ENCODE measurements around the gene TRMT11.
"Not testable (repeated sequence)": the region's sequence is repeated elsewhere in the genome, so short reads cannot be mapped to it uniquely, and the experiment has no call there.

The TRMT11 gene

GRCh38 chr6:125956506-125957390 is 29.6 kb upstream of the TRMT11 start, which contains the start of gene HINT3:
HINT3 (plus strand) TSS chr6:125956770; CDS start chr6:125956978, 208 bp downstream.
- peaks cover 0 to 2% of the 10 kb centered on the region in 2 donors for H3K36me3 ChIP-seq (ENCODE audit: control insufficient read depth in 2 of 2, insufficient read depth in 2 of 2, low read length in 2 of 2)
- peak within 1 kb of the TSS; percentile 81 for H3K27ac ChIP-seq (ENCODE audit: low read length)
- peak within 1 kb of the TSS; percentile 84 to 96 for H3K4me3 ChIP-seq (ENCODE audit: low read length in 2 of 2)
- H3K4me1 ChIP-seq (ENCODE audit: control insufficient read depth, insufficient read depth, low read length) = peaks cover 15% of the 10 kb centered on the region
- peaks cover 0 to 4% of the 10 kb centered on the region in 2 donors for H3K27me3 ChIP-seq (ENCODE audit: control insufficient read depth in 1 of 2, insufficient read depth in 2 of 2, low read length in 2 of 2)
- H3K9me3 ChIP-seq (ENCODE audit: control insufficient read depth in 2 of 2, low read length in 2 of 2) = no peaks in the 10 kb centered on the region
- peak within 1 kb of the TSS; percentile 90 to 95 for H3K9ac ChIP-seq (ENCODE audit: low read length in 2 of 2)

- Histone ChIP-seq H3K27me3 (ENCODE audit: control insufficient read depth in 1 of 2, insufficient read depth in 2 of 2, low read length in 2 of 2) (peaks cover 0 to 4% of the 10 kb centered on the region in 2 donors), H3K27ac (ENCODE audit: low read length) (peak overlapping the region; percentile 81), H3K9me3 (ENCODE audit: control insufficient read depth in 2 of 2, low read length in 2 of 2) (no peaks in the 10 kb centered on the region), H3K9ac (ENCODE audit: low read length in 2 of 2) (peak overlapping the region; percentile 90 to 95), H3K4me1 (ENCODE audit: control insufficient read depth, insufficient read depth, low read length) (peaks cover 15% of the 10 kb centered on the region), H3K36me3 (ENCODE audit: control insufficient read depth in 2 of 2, insufficient read depth in 2 of 2, low read length in 2 of 2) (peaks cover 0 to 2% of the 10 kb centered on the region in 2 donors), H3K4me3 (ENCODE audit: low read length in 2 of 2) (peak overlapping the region; percentile 84 to 96)
These were observed 29.0 kb upstream of the TRMT11 start for GRCh38 chr6:125957391-125957693.

- Histone ChIP-seq H3K36me3 (ENCODE audit: control insufficient read depth in 2 of 2, insufficient read depth in 2 of 2, low read length in 2 of 2) (peaks cover 0 to 2% of the 10 kb centered on the region in 2 donors), H3K27ac (ENCODE audit: low read length) (no peak overlapping the region), H3K9ac (ENCODE audit: low read length in 2 of 2) (peak overlapping the region; percentile 90 to 95), H3K27me3 (ENCODE audit: control insufficient read depth in 1 of 2, insufficient read depth in 2 of 2, low read length in 2 of 2) (peaks cover 0 to 4% of the 10 kb centered on the region in 2 donors), H3K4me1 (ENCODE audit: control insufficient read depth, insufficient read depth, low read length) (peaks cover 15% of the 10 kb centered on the region), H3K4me3 (ENCODE audit: low read length in 2 of 2) (peak overlapping the region; percentile 84 to 96), H3K9me3 (ENCODE audit: control insufficient read depth in 2 of 2, low read length in 2 of 2) (no peaks in the 10 kb centered on the region)
These were observed 28.5 kb upstream of the TRMT11 start for GRCh38 chr6:125957845-125958244.

- H3K36me3 ChIP-seq (ENCODE audit: control insufficient read depth in 2 of 2, insufficient read depth in 2 of 2, low read length in 2 of 2) = peaks cover 0 to 2% of the 10 kb centered on the region in 2 donors
- no peaks in the 10 kb centered on the region for H3K27me3 ChIP-seq (ENCODE audit: control insufficient read depth in 1 of 2, insufficient read depth in 2 of 2, low read length in 2 of 2)
- no peak overlapping the region for H3K4me3 ChIP-seq (ENCODE audit: low read length in 2 of 2)
- H3K4me1 ChIP-seq (ENCODE audit: control insufficient read depth, insufficient read depth, low read length) = peaks cover 15% of the 10 kb centered on the region
- no peak overlapping the region for H3K27ac ChIP-seq (ENCODE audit: low read length)
- no peaks in the 10 kb centered on the region for H3K9me3 ChIP-seq (ENCODE audit: control insufficient read depth in 2 of 2, low read length in 2 of 2)
- no peak overlapping the region for H3K9ac ChIP-seq (ENCODE audit: low read length in 2 of 2)
These were observed 27.3 kb upstream of the TRMT11 start for GRCh38 chr6:125959041-125959440.

GRCh38 chr6:125961117-125961516 is 25.2 kb upstream of the TRMT11 start:
- H3K27ac ChIP-seq (ENCODE audit: low read length) = no peak overlapping the region
- H3K4me1 ChIP-seq (ENCODE audit: control insufficient read depth, insufficient read depth, low read length) = peaks cover 15% of the 10 kb centered on the region
- H3K36me3 ChIP-seq (ENCODE audit: control insufficient read depth in 2 of 2, insufficient read depth in 2 of 2, low read length in 2 of 2) = peaks cover 0 to 2% of the 10 kb centered on the region in 2 donors
- H3K9me3 ChIP-seq (ENCODE audit: control insufficient read depth in 2 of 2, low read length in 2 of 2) = no peaks in the 10 kb centered on the region
- no peaks in the 10 kb centered on the region for H3K27me3 ChIP-seq (ENCODE audit: control insufficient read depth in 1 of 2, insufficient read depth in 2 of 2, low read length in 2 of 2)
- no peak overlapping the region for H3K9ac ChIP-seq (ENCODE audit: low read length in 2 of 2)
- H3K4me3 ChIP-seq (ENCODE audit: low read length in 2 of 2) = no peak overlapping the region

GRCh38 chr6:125962900-125963497 is 23.3 kb upstream of the TRMT11 start:
- Histone ChIP-seq H3K27ac (ENCODE audit: low read length) (no peak overlapping the region), H3K27me3 (ENCODE audit: control insufficient read depth in 1 of 2, insufficient read depth in 2 of 2, low read length in 2 of 2) (no peaks in the 10 kb centered on the region), H3K4me1 (ENCODE audit: control insufficient read depth, insufficient read depth, low read length) (peaks cover 9% of the 10 kb centered on the region), H3K36me3 (ENCODE audit: control insufficient read depth in 2 of 2, insufficient read depth in 2 of 2, low read length in 2 of 2) (peaks cover 0 to 4% of the 10 kb centered on the region in 2 donors), H3K4me3 (ENCODE audit: low read length in 2 of 2) (no peak overlapping the region), H3K9ac (ENCODE audit: low read length in 2 of 2) (no peak overlapping the region), H3K9me3 (ENCODE audit: control insufficient read depth in 2 of 2, low read length in 2 of 2) (no peaks in the 10 kb centered on the region)

GRCh38 chr6:125963817-125964216 is 22.5 kb upstream of the TRMT11 start:
- Histone ChIP-seq H3K36me3 (ENCODE audit: control insufficient read depth in 2 of 2, insufficient read depth in 2 of 2, low read length in 2 of 2) (peaks cover 0 to 4% of the 10 kb centered on the region in 2 donors), H3K27me3 (ENCODE audit: control insufficient read depth in 1 of 2, insufficient read depth in 2 of 2, low read length in 2 of 2) (no peaks in the 10 kb centered on the region), H3K9ac (ENCODE audit: low read length in 2 of 2) (no peak overlapping the region), H3K9me3 (ENCODE audit: control insufficient read depth in 2 of 2, low read length in 2 of 2) (no peaks in the 10 kb centered on the region), H3K4me3 (ENCODE audit: low read length in 2 of 2) (no peak overlapping the region), H3K27ac (ENCODE audit: low read length) (no peak overlapping the region), H3K4me1 (ENCODE audit: control insufficient read depth, insufficient read depth, low read length) (peaks cover 2% of the 10 kb centered on the region)

- Histone ChIP-seq H3K4me1 (ENCODE audit: control insufficient read depth, insufficient read depth, low read length) (no peaks in the 10 kb centered on the region), H3K9me3 (ENCODE audit: control insufficient read depth in 2 of 2, low read length in 2 of 2) (no peaks in the 10 kb centered on the region), H3K36me3 (ENCODE audit: control insufficient read depth in 2 of 2, insufficient read depth in 2 of 2, low read length in 2 of 2) (peaks cover 0 to 2% of the 10 kb centered on the region in 2 donors), H3K9ac (ENCODE audit: low read length in 2 of 2) (no peak overlapping the region), H3K4me3 (ENCODE audit: low read length in 2 of 2) (no peak overlapping the region), H3K27me3 (ENCODE audit: control insufficient read depth in 1 of 2, insufficient read depth in 2 of 2, low read length in 2 of 2) (no peaks in the 10 kb centered on the region), H3K27ac (ENCODE audit: low read length) (no peak overlapping the region)
These were observed 19.8 kb upstream of the TRMT11 start for GRCh38 chr6:125966569-125966968.

GRCh38 chr6:125968493-125968892 is 17.8 kb upstream of the TRMT11 start:
- no peak overlapping the region for H3K4me3 ChIP-seq (ENCODE audit: low read length in 2 of 2)
- H3K9me3 ChIP-seq (ENCODE audit: control insufficient read depth in 2 of 2, low read length in 2 of 2) = no peaks in the 10 kb centered on the region
- peaks cover 1 to 2% of the 10 kb centered on the region in 2 donors for H3K36me3 ChIP-seq (ENCODE audit: control insufficient read depth in 2 of 2, insufficient read depth in 2 of 2, low read length in 2 of 2)
- no peaks in the 10 kb centered on the region for H3K27me3 ChIP-seq (ENCODE audit: control insufficient read depth in 1 of 2, insufficient read depth in 2 of 2, low read length in 2 of 2)
- H3K4me1 ChIP-seq (ENCODE audit: control insufficient read depth, insufficient read depth, low read length) = no peaks in the 10 kb centered on the region
- H3K9ac ChIP-seq (ENCODE audit: low read length in 2 of 2) = no peak overlapping the region
- no peak overlapping the region for H3K27ac ChIP-seq (ENCODE audit: low read length)

- Histone ChIP-seq H3K4me3 (ENCODE audit: low read length in 2 of 2) (no peak overlapping the region), H3K4me1 (ENCODE audit: control insufficient read depth, insufficient read depth, low read length) (no peaks in the 10 kb centered on the region), H3K9me3 (ENCODE audit: control insufficient read depth in 2 of 2, low read length in 2 of 2) (no peaks in the 10 kb centered on the region), H3K27ac (ENCODE audit: low read length) (no peak overlapping the region), H3K36me3 (ENCODE audit: control insufficient read depth in 2 of 2, insufficient read depth in 2 of 2, low read length in 2 of 2) (peaks cover 5 to 10% of the 10 kb centered on the region in 2 donors), H3K9ac (ENCODE audit: low read length in 2 of 2) (no peak overlapping the region), H3K27me3 (ENCODE audit: control insufficient read depth in 1 of 2, insufficient read depth in 2 of 2, low read length in 2 of 2) (no peaks in the 10 kb centered on the region)
These were observed 15.6 kb upstream of the TRMT11 start for GRCh38 chr6:125970760-125971159.

- H3K4me1 ChIP-seq (ENCODE audit: control insufficient read depth, insufficient read depth, low read length); H3K9ac ChIP-seq (ENCODE audit: low read length in 2 of 2); H3K27ac ChIP-seq (ENCODE audit: low read length); H3K4me3 ChIP-seq (ENCODE audit: low read length in 2 of 2); H3K27me3 ChIP-seq (ENCODE audit: control insufficient read depth in 1 of 2, insufficient read depth in 2 of 2, low read length in 2 of 2); H3K9me3 ChIP-seq (ENCODE audit: control insufficient read depth in 2 of 2, low read length in 2 of 2): not testable (repeated sequence)
- H3K36me3 ChIP-seq (ENCODE audit: control insufficient read depth in 2 of 2, insufficient read depth in 2 of 2, low read length in 2 of 2) = peaks cover 5 to 10% of the 10 kb centered on the region in 2 donors
These were observed 13.9 kb upstream of the TRMT11 start for GRCh38 chr6:125972478-125972877.
